ENCODE measurements around the gene CDK17.

DNA sequence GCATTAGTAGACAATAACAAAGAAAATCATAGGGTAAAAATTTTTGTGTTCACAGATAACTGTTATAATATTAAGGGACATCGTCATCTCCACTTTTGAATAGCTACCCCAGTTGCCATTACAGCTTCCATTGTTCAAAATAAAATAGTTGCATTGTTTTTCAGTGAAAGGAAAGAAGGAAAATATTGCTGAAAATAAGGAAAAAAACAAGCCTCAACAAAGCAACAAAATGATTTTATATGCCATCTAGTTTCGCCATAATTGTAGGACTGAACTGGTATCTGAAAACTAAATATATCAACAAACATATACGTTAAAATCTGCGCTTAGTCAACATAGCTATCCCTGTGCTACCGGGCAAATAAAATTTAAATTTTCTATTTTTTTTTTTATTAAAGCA is 3.3 kb downstream of the CDK17 start:
- TF ChIP-seq, protein P1, sequence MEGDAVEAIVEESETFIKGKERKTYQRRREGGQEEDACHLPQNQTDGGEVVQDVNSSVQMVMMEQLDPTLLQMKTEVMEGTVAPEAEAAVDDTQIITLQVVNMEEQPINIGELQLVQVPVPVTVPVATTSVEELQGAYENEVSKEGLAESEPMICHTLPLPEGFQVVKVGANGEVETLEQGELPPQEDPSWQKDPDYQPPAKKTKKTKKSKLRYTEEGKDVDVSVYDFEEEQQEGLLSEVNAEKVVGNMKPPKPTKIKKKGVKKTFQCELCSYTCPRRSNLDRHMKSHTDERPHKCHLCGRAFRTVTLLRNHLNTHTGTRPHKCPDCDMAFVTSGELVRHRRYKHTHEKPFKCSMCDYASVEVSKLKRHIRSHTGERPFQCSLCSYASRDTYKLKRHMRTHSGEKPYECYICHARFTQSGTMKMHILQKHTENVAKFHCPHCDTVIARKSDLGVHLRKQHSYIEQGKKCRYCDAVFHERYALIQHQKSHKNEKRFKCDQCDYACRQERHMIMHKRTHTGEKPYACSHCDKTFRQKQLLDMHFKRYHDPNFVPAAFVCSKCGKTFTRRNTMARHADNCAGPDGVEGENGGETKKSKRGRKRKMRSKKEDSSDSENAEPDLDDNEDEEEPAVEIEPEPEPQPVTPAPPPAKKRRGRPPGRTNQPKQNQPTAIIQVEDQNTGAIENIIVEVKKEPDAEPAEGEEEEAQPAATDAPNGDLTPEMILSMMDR (IDR thresholded peaks at IDR 0.05): no peak
- TF ChIP-seq ZFX (IDR thresholded peaks at IDR 0.05; ENCODE audit: borderline replicate concordance): no peak
